ENCODE data around the gene PORCN.
"Not testable (repeated sequence)": the region's sequence is repeated elsewhere in the genome, so short reads cannot be mapped to it uniquely, and the experiment has no call there.

Gene PORCN

GRCh38 chrX:48521353-48522243 is 12.8 kb downstream of the PORCN start, which contains the start of gene EBP:
EBP (plus strand) TSS chrX:48521808; CDS start chrX:48523772, 1,964 bp downstream.
- H3K4me1 ChIP-seq (ENCODE audit: control insufficient read depth, insufficient read depth, low read length) = peaks cover 6% of the 10 kb centered on the region
- H3K4me3 ChIP-seq (ENCODE audit: low read length in 2 of 2) = peak within 1 kb of the TSS; percentile 71 to 78
- no peaks in the 10 kb centered on the region for H3K9me3 ChIP-seq (ENCODE audit: control insufficient read depth in 2 of 2, low read length in 2 of 2)
- H3K27me3 ChIP-seq (ENCODE audit: control insufficient read depth in 1 of 2, insufficient read depth in 2 of 2, low read length in 2 of 2) = no peaks in the 10 kb centered on the region
- H3K9ac ChIP-seq (ENCODE audit: low read length in 2 of 2) = peak within 1 kb of the TSS; percentile 60 to 74
- peak within 1 kb of the TSS; percentile 67 for H3K27ac ChIP-seq (ENCODE audit: low read length)
- H3K36me3 ChIP-seq (ENCODE audit: control insufficient read depth in 2 of 2, insufficient read depth in 2 of 2, low read length in 2 of 2) = peaks cover 0 to 2% of the 10 kb centered on the region in 2 donors

GRCh38 chrX:48522291-48522690 is 13.5 kb downstream of the PORCN start:
- Histone ChIP-seq H3K27ac (ENCODE audit: low read length) (peak overlapping the region; percentile 67), H3K4me1 (ENCODE audit: control insufficient read depth, insufficient read depth, low read length) (peaks cover 6% of the 10 kb centered on the region)

DNA sequence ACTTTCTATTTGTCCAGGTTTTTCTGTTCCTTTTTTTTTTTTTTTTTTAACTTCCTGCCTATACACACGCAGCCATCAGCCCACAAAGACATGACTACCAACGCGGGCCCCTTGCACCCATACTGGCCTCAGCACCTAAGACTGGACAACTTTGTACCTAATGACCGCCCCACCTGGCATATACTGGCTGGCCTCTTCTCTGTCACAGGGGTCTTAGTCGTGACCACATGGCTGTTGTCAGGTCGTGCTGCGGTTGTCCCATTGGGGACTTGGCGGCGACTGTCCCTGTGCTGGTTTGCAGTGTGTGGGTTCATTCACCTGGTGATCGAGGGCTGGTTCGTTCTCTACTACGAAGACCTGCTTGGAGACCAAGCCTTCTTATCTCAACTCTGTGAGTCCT is 14.9 kb downstream of the PORCN start:
- peaks cover 6% of the 10 kb centered on the region for H3K4me1 ChIP-seq (ENCODE audit: control insufficient read depth, insufficient read depth, low read length)

More at GRCh38 chrX:48522291-48522690, 13.5 kb downstream of the PORCN start:
- Histone ChIP-seq H3K27me3 (ENCODE audit: control insufficient read depth in 1 of 2, insufficient read depth in 2 of 2, low read length in 2 of 2) (peaks cover 0 to 5% of the 10 kb centered on the region in 2 donors), H3K36me3 (ENCODE audit: control insufficient read depth in 2 of 2, insufficient read depth in 2 of 2, low read length in 2 of 2) (peaks cover 0 to 9% of the 10 kb centered on the region in 2 donors), H3K4me3 (ENCODE audit: low read length in 2 of 2) (peak overlapping the region; percentile 71 to 78), H3K9me3 (ENCODE audit: control insufficient read depth in 2 of 2, low read length in 2 of 2) (no peaks in the 10 kb centered on the region), H3K9ac (ENCODE audit: low read length in 2 of 2) (peak overlapping the region; percentile 60 to 74)

DNA sequence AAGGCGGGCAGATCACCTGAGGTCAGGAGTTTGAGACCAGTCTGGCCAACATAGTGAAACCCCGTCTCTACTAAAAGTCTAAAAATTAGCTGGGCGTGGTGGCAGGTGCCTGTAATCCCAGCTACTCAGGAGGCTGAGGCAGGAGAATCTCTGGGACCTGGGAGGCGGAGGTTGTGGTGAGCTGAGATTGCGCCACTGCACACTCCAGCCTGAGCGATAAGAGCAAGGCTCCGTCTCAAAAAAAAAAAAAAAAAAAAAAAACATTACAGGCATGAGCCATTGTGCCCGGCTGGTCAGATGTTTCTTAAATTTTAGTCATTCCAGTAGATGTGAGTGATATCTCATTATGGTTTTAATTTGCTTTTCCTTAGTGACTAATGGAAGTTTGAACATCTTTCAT is 17.1 kb downstream of the PORCN start:
- H3K9me3 ChIP-seq (ENCODE audit: control insufficient read depth in 2 of 2, low read length in 2 of 2); H3K4me1 ChIP-seq (ENCODE audit: control insufficient read depth, insufficient read depth, low read length); H3K4me3 ChIP-seq (ENCODE audit: low read length in 2 of 2); H3K36me3 ChIP-seq (ENCODE audit: control insufficient read depth in 2 of 2, insufficient read depth in 2 of 2, low read length in 2 of 2); H3K27me3 ChIP-seq (ENCODE audit: control insufficient read depth in 1 of 2, insufficient read depth in 2 of 2, low read length in 2 of 2); H3K9ac ChIP-seq (ENCODE audit: low read length in 2 of 2); H3K27ac ChIP-seq (ENCODE audit: low read length): not testable (repeated sequence)

More for the DNA sequence above, 14.9 kb downstream of the PORCN start:
- Histone ChIP-seq H3K36me3 (ENCODE audit: control insufficient read depth in 2 of 2, insufficient read depth in 2 of 2, low read length in 2 of 2) (peaks cover 0 to 9% of the 10 kb centered on the region in 2 donors), H3K4me3 (ENCODE audit: low read length in 2 of 2) (no peak overlapping the region), H3K27ac (ENCODE audit: low read length) (no peak overlapping the region), H3K27me3 (ENCODE audit: control insufficient read depth in 1 of 2, insufficient read depth in 2 of 2, low read length in 2 of 2) (peaks cover 0 to 5% of the 10 kb centered on the region in 2 donors), H3K9ac (ENCODE audit: low read length in 2 of 2) (no peak overlapping the region), H3K9me3 (ENCODE audit: control insufficient read depth in 2 of 2, low read length in 2 of 2) (no peaks in the 10 kb centered on the region)

- Histone ChIP-seq H3K4me1 (ENCODE audit: control insufficient read depth, insufficient read depth, low read length) (no peaks in the 10 kb centered on the region), H3K27ac (ENCODE audit: low read length) (no peak overlapping the region), H3K9me3 (ENCODE audit: control insufficient read depth in 2 of 2, low read length in 2 of 2) (no peaks in the 10 kb centered on the region), H3K36me3 (ENCODE audit: control insufficient read depth in 2 of 2, insufficient read depth in 2 of 2, low read length in 2 of 2) (peaks cover 0 to 9% of the 10 kb centered on the region in 2 donors), H3K9ac (ENCODE audit: low read length in 2 of 2) (no peak overlapping the region), H3K4me3 (ENCODE audit: low read length in 2 of 2) (no peak overlapping the region), H3K27me3 (ENCODE audit: control insufficient read depth in 1 of 2, insufficient read depth in 2 of 2, low read length in 2 of 2) (peaks cover 0 to 5% of the 10 kb centered on the region in 2 donors)
Measured at GRCh38 chrX:48530736-48531135, 21.9 kb downstream of the PORCN start.

DNA sequence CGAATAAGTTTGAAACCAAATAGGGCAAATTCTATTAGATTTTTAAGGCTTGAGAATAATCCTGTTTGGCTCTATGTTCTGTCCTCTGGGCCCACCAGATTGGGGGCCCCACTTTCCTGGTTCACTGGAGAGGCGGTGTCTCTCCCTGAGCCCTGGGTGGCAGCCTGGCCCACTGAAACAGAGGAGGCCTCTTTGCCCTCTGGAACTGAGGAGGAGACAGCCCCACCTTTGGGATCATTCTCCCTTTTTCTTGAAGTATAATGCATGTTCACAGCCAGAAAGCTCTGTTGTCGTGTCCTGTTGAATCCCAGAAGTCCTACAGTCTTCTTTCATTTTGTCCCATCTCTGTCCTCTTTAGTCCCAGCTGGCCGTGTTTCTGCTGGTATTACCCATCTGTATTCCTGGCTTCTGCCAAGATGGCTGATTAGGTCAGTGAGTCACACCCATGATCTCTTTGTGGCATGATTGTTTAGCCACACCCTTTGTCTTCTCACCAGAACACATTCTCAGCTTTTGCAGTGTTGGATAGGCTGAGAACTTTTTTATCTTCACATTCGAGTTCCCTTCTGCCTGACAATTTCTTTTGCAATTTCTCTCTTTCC is 22.7 kb downstream of the PORCN start:
- peaks cover 0 to 5% of the 10 kb centered on the region in 2 donors for H3K27me3 ChIP-seq (ENCODE audit: control insufficient read depth in 1 of 2, insufficient read depth in 2 of 2, low read length in 2 of 2)
- no peaks in the 10 kb centered on the region for H3K9me3 ChIP-seq (ENCODE audit: control insufficient read depth in 2 of 2, low read length in 2 of 2)
- no peaks in the 10 kb centered on the region for H3K4me1 ChIP-seq (ENCODE audit: control insufficient read depth, insufficient read depth, low read length)
- no peak overlapping the region for H3K9ac ChIP-seq (ENCODE audit: low read length in 2 of 2)
- peaks cover 0 to 9% of the 10 kb centered on the region in 2 donors for H3K36me3 ChIP-seq (ENCODE audit: control insufficient read depth in 2 of 2, insufficient read depth in 2 of 2, low read length in 2 of 2)
- H3K4me3 ChIP-seq (ENCODE audit: low read length in 2 of 2) = no peak overlapping the region
- no peak overlapping the region for H3K27ac ChIP-seq (ENCODE audit: low read length)

DNA sequence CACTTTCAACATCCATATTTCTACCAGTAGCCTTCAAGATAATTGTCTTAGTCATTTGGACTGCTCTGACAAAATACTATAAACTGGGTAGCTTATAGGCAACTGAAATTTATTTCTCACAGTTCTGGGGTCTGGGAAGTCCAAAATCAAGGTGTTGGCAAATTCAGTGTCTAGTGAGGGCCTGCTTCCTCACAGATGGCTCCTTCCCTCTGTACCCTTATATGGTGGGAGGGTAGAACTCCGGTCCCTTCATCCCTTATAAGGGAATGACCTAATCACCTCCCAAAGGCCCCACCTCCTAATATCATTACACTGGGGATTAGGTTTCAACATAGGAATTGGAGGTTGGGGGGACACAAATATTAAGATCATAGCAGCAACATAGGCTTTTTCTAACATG is 23.4 kb downstream of the PORCN start:
- peaks cover 0 to 2% of the 10 kb centered on the region in 2 donors for H3K36me3 ChIP-seq (ENCODE audit: control insufficient read depth in 2 of 2, insufficient read depth in 2 of 2, low read length in 2 of 2)
- no peaks in the 10 kb centered on the region for H3K4me1 ChIP-seq (ENCODE audit: control insufficient read depth, insufficient read depth, low read length)
- H3K27ac ChIP-seq (ENCODE audit: low read length) = no peak overlapping the region
- no peak overlapping the region for H3K9ac ChIP-seq (ENCODE audit: low read length in 2 of 2)
- H3K4me3 ChIP-seq (ENCODE audit: low read length in 2 of 2) = no peak overlapping the region
- no peaks in the 10 kb centered on the region for H3K9me3 ChIP-seq (ENCODE audit: control insufficient read depth in 2 of 2, low read length in 2 of 2)
- H3K27me3 ChIP-seq (ENCODE audit: control insufficient read depth in 1 of 2, insufficient read depth in 2 of 2, low read length in 2 of 2) = peaks cover 0 to 2% of the 10 kb centered on the region in 2 donors

DNA sequence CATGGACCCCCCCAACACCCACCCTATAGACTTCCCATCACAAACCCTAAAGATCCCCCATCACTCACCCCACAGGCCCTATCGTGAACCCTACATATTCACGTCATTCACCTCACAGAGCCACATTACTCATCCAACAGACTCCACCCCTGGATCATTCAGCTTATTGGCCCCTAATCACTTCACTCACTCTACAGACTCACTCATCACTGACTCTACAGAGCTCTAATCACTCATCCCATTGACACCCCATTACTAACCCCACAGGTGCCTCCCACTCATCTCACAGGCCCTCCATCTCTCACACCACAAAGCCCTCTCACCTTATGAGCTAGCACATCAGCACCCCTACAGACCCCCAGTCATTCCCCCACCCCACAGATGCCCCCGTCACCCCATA is 24.4 kb downstream of the PORCN start:
- no peaks in the 10 kb centered on the region for H3K27me3 ChIP-seq (ENCODE audit: control insufficient read depth in 1 of 2, insufficient read depth in 2 of 2, low read length in 2 of 2)
- H3K36me3 ChIP-seq (ENCODE audit: control insufficient read depth in 2 of 2, insufficient read depth in 2 of 2, low read length in 2 of 2) = no peaks in the 10 kb centered on the region
- H3K9ac ChIP-seq (ENCODE audit: low read length in 2 of 2) = no peak overlapping the region
- no peaks in the 10 kb centered on the region for H3K4me1 ChIP-seq (ENCODE audit: control insufficient read depth, insufficient read depth, low read length)
- H3K27ac ChIP-seq (ENCODE audit: low read length) = no peak overlapping the region
- no peaks in the 10 kb centered on the region for H3K9me3 ChIP-seq (ENCODE audit: control insufficient read depth in 2 of 2, low read length in 2 of 2)
- H3K4me3 ChIP-seq (ENCODE audit: low read length in 2 of 2) = no peak overlapping the region

DNA sequence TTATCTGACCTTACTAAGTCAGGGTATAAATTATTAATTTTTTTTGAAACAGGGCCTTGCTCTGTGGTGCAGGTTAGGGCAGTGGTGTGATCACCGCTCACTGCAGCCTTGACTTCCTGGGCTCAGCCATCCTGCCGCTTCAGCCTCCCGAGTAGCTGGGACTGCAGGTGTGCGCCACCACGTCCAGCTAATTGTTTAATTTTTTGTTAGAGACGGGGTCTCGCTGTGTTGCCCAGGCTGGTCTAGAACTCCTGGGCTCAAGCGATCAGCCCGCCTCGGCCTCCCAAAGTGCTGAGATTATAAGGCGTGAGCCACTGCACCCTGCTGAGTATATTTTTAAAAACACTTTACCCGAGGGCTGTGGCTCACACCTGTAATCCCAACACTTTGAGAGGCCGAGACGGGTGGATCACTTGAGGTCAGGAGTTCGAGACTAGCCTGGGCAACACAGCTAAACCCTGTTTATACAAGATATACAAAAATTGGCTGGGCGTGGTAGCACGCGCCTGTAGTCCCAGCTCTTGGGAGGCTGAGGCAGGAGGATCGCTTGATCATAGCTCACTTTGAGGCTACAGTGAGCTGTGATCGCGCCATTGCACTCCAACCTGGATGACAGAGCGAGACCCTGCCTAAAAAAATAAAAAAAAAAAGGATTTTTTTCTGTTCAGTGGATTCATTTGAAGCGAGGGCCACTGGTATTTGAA is 30.0 kb downstream of the PORCN start:
- Histone ChIP-seq H3K4me3 (ENCODE audit: low read length in 2 of 2) (peak overlapping the region; percentile 35 to 74), H3K9ac (ENCODE audit: low read length in 2 of 2) (peak overlapping the region; percentile 38 to 58)

DNA sequence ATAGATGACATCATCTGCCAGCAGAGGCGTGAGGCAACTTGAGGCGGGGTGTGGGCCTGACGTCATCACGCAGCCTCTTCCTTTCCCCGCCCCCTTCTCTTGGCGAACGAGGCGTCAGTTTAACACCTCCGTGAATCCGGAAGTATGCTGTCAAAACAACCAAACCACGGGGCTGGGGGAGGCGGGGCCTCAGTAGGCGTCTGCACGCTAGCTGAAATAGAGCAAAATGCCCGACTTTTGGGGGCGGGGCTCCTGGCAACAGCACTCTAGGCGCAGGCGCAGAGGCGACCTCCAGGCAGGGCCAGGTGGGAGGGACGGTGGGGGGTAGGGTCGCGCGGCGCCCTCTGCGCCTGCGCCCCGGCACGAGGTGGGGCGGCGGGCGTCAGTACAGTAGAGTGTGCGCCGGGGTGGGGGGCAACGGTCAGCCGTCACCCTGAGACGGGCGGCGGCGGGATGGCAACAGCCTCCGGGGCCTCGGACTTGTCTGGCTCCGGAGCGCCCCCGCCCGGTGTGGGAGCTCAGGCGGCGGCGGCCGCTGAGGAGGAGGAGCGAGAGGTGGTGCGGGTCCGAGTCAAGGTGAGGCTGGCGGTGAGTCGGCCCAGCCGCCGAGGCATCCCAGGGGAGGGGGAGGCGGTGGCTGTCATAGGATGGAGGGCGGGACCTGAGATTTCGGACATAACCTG is 30.7 kb downstream of the PORCN start, which contains the start of gene TBC1D25:
Gene TBC1D25, plus strand, starts transcription at position 370 of the 683 bp plus-strand sequence. Its CDS starts 84 bp downstream, at position 454.
- H3K9me3 ChIP-seq (ENCODE audit: control insufficient read depth in 2 of 2, low read length in 2 of 2) = no peaks in the 10 kb centered on the region
- peaks cover 0 to 1% of the 10 kb centered on the region in 2 donors for H3K36me3 ChIP-seq (ENCODE audit: control insufficient read depth in 2 of 2, insufficient read depth in 2 of 2, low read length in 2 of 2)
- peak within 1 kb of the TSS; percentile 71 to 75 for H3K9ac ChIP-seq (ENCODE audit: low read length in 2 of 2)
- peak within 1 kb of the TSS; percentile 80 for H3K27ac ChIP-seq (ENCODE audit: low read length)
- H3K27me3 ChIP-seq (ENCODE audit: control insufficient read depth in 1 of 2, insufficient read depth in 2 of 2, low read length in 2 of 2) = peaks cover 0 to 4% of the 10 kb centered on the region in 2 donors
- peaks cover 6% of the 10 kb centered on the region for H3K4me1 ChIP-seq (ENCODE audit: control insufficient read depth, insufficient read depth, low read length)
- H3K4me3 ChIP-seq (ENCODE audit: low read length in 2 of 2) = peak within 1 kb of the TSS; percentile 74 to 77

More for the DNA sequence above, 30.0 kb downstream of the PORCN start:
- H3K27ac ChIP-seq (ENCODE audit: low read length) = peak overlapping the region; percentile 80
- no peaks in the 10 kb centered on the region for H3K36me3 ChIP-seq (ENCODE audit: control insufficient read depth in 2 of 2, insufficient read depth in 2 of 2, low read length in 2 of 2)
- peaks cover 0 to 4% of the 10 kb centered on the region in 2 donors for H3K27me3 ChIP-seq (ENCODE audit: control insufficient read depth in 1 of 2, insufficient read depth in 2 of 2, low read length in 2 of 2)
- H3K9me3 ChIP-seq (ENCODE audit: control insufficient read depth in 2 of 2, low read length in 2 of 2) = no peaks in the 10 kb centered on the region
- H3K4me1 ChIP-seq (ENCODE audit: control insufficient read depth, insufficient read depth, low read length) = peaks cover 6% of the 10 kb centered on the region
